OCI-LY1 (cell line): ENCODE data around the gene FAM13A.

ENCODE experiments used
- H2AFZ ChIP-seq: fragments of 200-600 bp; sonication (generic), shearing (Covaris generic); 2 replicates; pipeline ENCODE4 v1.6.0; 2014; ENCODE audit warnings: antibody characterized with exemption, mild to moderate bottlenecking, low read length
- H3F3A ChIP-seq: fragments of 200-600 bp; sonication (generic), shearing (Covaris generic); 2 replicates; pipeline ENCODE4 v1.6.0; 2014; ENCODE audit warnings: mild to moderate bottlenecking, antibody characterized with exemption, low read length, moderate library complexity; ENCODE audit not compliant: insufficient read depth
- H3K27ac ChIP-seq: fragments of 200-600 bp; sonication (generic); 2 replicates; pipeline ENCODE4 v1.5.1; 2014; ENCODE audit warnings: low read length, mixed run types, mild to moderate bottlenecking, low read depth; ENCODE audit not compliant: poor library complexity, severe bottlenecking
- H3K27me3 ChIP-seq: fragments of 200-600 bp; sonication (generic); 2 replicates; pipeline ENCODE4 v1.6.0; 2014; ENCODE audit warnings: antibody characterized with exemption, mild to moderate bottlenecking, low read length, moderate library complexity; ENCODE audit not compliant: insufficient read depth
- H3K36me3 ChIP-seq: fragments of 200-600 bp; sonication (generic); 2 replicates; pipeline ENCODE4 v1.6.1; 2014; ENCODE audit warnings: mild to moderate bottlenecking, antibody characterized with exemption, low read length, moderate library complexity, mixed read lengths; ENCODE audit not compliant: insufficient read depth
- H3K4me1 ChIP-seq: fragments of 200-600 bp; sonication (generic); 2 replicates; pipeline ENCODE4 v1.5.1; 2014; ENCODE audit warnings: mild to moderate bottlenecking, low read length, moderate library complexity; ENCODE audit not compliant: insufficient read depth, severe bottlenecking
- H3K4me2 ChIP-seq: fragments of 200-600 bp; sonication (generic), shearing (Covaris generic); 2 replicates; pipeline ENCODE4 v1.6.1; 2014; ENCODE audit warnings: low read length
- H3K4me3 ChIP-seq: fragments of 200-600 bp; sonication (generic); 2 replicates; pipeline ENCODE4 v1.5.1; 2014; ENCODE audit warnings: low read length, low read depth, mild to moderate bottlenecking, mixed read lengths; ENCODE audit not compliant: poor library complexity, severe bottlenecking
- H3K79me2 ChIP-seq: fragments of 200-600 bp; shearing (Covaris generic); 2 replicates; pipeline ENCODE4 v1.6.1; 2016; ENCODE audit warnings: mixed run types, low read length, mixed read lengths; ENCODE audit not compliant: insufficient read depth
- H3K9ac ChIP-seq: fragments of 200-600 bp; sonication (generic), shearing (Covaris generic); 2 replicates; pipeline ENCODE4 v1.6.1; 2014; ENCODE audit warnings: mild to moderate bottlenecking, low read length, mixed read lengths
- H3K9me2 ChIP-seq: fragments of 200-600 bp; sonication (generic), shearing (Covaris generic); 2 replicates; pipeline ENCODE4 v1.6.1; 2014; ENCODE audit warnings: low read depth, mild to moderate bottlenecking, low read length, mixed read lengths
- H3K9me3 ChIP-seq: fragments of 200-600 bp; shearing (Covaris generic); 2 replicates; pipeline ENCODE4 v1.6.1; 2014; ENCODE audit warnings: low read length, mixed read lengths
- H4K20me1 ChIP-seq: fragments of 200-600 bp; sonication (generic), shearing (Covaris generic); 2 replicates; pipeline ENCODE4 v1.6.0; 2016; ENCODE audit warnings: mild to moderate bottlenecking, low read length; ENCODE audit not compliant: insufficient read depth
- CTCF ChIP-seq: fragments of 200-600 bp; sonication (generic), shearing (Covaris generic); IDR thresholded peaks from 2 replicates; pipeline ENCODE4 v1.5.1; 2017; ENCODE audit warnings: mild to moderate bottlenecking, antibody characterized with exemption, low read length, moderate library complexity, mixed read lengths
- EZH2 ChIP-seq: fragments of 200-600 bp; sonication (generic), shearing (Covaris generic); IDR thresholded peaks from 2 replicates; pipeline ENCODE4 v1.8.0; 2017; ENCODE audit warnings: borderline replicate concordance, mixed run types, mild to moderate bottlenecking, antibody characterized with exemption, low read length, moderate library complexity, mixed read lengths

Gene FAM13A

GRCh38 chr4:88755454-88755853, 301.5 kb downstream of the FAM13A start:
- H3K4me2 ChIP-seq: no peak overlapping the region
- H3K9me2 ChIP-seq: no peaks in the 10 kb centered on the region
- no peaks in the 10 kb centered on the region for H3K79me2 ChIP-seq
- no peak overlapping the region for H3K4me3 ChIP-seq
- H3K27me3 ChIP-seq: peaks cover 9% of the 10 kb centered on the region
- no peak overlapping the region for H2AFZ ChIP-seq
- TF ChIP-seq EZH2 (no peak), CTCF (no peak)
- no peaks in the 10 kb centered on the region for H3K36me3 ChIP-seq
- H3K9ac ChIP-seq: no peak overlapping the region
- H3K4me1 ChIP-seq: no peaks in the 10 kb centered on the region
- H4K20me1 ChIP-seq: no peaks in the 10 kb centered on the region
- H3K27ac ChIP-seq: no peak overlapping the region
- no peaks in the 10 kb centered on the region for H3K9me3 ChIP-seq
- no peaks in the 10 kb centered on the region for H3F3A ChIP-seq

GRCh38 chr4:88754796-88755195, 302.2 kb downstream of the FAM13A start:
- H3K79me2 ChIP-seq: no peaks in the 10 kb centered on the region
- no peaks in the 10 kb centered on the region for H4K20me1 ChIP-seq
- H3K4me3 ChIP-seq: no peak overlapping the region
- peaks cover 9% of the 10 kb centered on the region for H3K27me3 ChIP-seq
- no peak overlapping the region for H3K4me2 ChIP-seq
- no peak overlapping the region for H2AFZ ChIP-seq
- no peaks in the 10 kb centered on the region for H3K9me2 ChIP-seq
- H3F3A ChIP-seq: no peaks in the 10 kb centered on the region
- no peaks in the 10 kb centered on the region for H3K36me3 ChIP-seq
- no peak for TF ChIP-seq EZH2
- no peak for TF ChIP-seq CTCF
- no peak overlapping the region for H3K27ac ChIP-seq
- H3K4me1 ChIP-seq: no peaks in the 10 kb centered on the region
- H3K9ac ChIP-seq: no peak overlapping the region
- no peaks in the 10 kb centered on the region for H3K9me3 ChIP-seq

GRCh38 chr4:88753658-88754571, 303.1 kb downstream of the FAM13A start:
- H3K4me3 ChIP-seq: no peak overlapping the region
- H3K4me1 ChIP-seq: no peaks in the 10 kb centered on the region
- H2AFZ ChIP-seq: no peak overlapping the region

More at GRCh38 chr4:88753658-88754571, 303.1 kb downstream of the FAM13A start:
- Histone ChIP-seq H3K27ac (no peak overlapping the region), H3F3A (no peaks in the 10 kb centered on the region), H3K4me2 (no peak overlapping the region), H3K79me2 (no peaks in the 10 kb centered on the region), H3K36me3 (no peaks in the 10 kb centered on the region), H4K20me1 (no peaks in the 10 kb centered on the region), H3K9me2 (no peaks in the 10 kb centered on the region), H3K9me3 (no peaks in the 10 kb centered on the region), H3K27me3 (peaks cover 9% of the 10 kb centered on the region), H3K9ac (no peak overlapping the region)
- TF ChIP-seq CTCF (no peak), EZH2 (no peak)
